22Rv1 (cell line): ENCODE results near the gene PTPRG.

ENCODE experiments used
- CTCF ChIP-seq: fragments of 450-650 bp; IDR thresholded peaks from 2 replicates; pipeline ENCODE4 v1.5.1; 2017; ENCODE audit warnings: mild to moderate bottlenecking
- ZFX ChIP-seq: fragments of 450-650 bp; IDR thresholded peaks from 2 replicates; pipeline ENCODE4 v1.6.1; 2017; ENCODE audit warnings: antibody characterized with exemption, borderline replicate concordance

GRCh38 chr3:61967937-61968336 is 406.6 kb downstream of the PTPRG start:
- TF ChIP-seq CTCF (no peak), ZFX (no peak)
